Stimulated activated CD8-positive, alpha-beta memory T cell treated with anti-CD3 and anti-CD28 coated beads, Interleukin-12 subunit alpha, Interleukin-12 subunit beta, amount 100 ng/mL, for 1 hour (primary cell): ENCODE measurements around the gene PARP8.

ENCODE experiments used
- DNase-seq: peaks from one replicate; pipeline ENCODE4 v3.0.0-alpha.2; 2020; ENCODE audit warnings: low read depth

PARP8 gene

DNA sequence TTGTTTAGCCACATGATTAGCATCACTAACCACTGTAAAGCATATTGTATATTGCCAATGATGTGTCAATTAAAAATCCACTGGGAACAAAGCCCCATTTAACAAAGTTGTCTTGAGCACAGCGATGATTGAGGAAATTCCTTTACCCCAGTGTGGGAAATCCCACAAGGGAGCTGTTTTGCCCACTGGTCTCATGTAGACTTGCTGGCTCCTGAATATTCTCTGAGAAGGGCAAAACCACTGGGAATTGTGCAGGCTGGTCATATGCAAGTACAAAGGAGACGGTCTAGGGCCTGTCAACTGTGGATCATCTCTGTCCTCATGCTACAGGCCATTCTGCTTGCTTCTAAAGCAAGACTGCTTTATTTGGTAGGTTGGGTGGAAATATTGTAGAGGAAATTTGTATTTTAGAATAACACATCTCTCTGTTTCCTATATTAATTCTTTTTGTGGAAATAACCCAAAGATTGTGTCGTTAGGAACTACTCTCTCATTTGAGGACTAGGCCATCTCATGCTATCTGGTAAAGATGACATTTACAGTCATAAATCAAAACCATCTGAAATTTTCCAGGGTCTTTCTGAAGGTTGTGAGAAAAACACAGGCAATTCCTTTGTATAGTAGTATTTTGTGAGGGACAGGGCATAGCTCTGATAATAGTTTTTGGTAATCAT is 60.2 kb downstream of the PARP8 start:
- DNase-seq = no peak

DNA sequence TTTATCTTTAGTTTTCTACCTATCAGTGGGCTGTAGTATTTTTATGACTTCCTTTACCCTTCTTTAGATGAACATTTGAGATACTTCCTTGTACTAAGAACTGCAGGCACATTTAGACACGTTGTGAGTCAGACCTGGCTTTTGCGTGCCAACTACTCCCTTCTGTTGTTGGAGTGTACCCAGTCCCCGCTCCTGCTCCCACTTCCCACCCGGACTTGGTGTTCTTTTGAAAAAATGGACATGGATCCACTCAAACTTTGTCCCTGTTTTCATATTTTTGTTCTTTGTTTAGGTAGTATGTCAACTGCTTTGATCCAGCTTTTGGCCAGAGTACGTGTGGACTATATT is 60.7 kb downstream of the PARP8 start:
- DNase-seq = no peak

DNA sequence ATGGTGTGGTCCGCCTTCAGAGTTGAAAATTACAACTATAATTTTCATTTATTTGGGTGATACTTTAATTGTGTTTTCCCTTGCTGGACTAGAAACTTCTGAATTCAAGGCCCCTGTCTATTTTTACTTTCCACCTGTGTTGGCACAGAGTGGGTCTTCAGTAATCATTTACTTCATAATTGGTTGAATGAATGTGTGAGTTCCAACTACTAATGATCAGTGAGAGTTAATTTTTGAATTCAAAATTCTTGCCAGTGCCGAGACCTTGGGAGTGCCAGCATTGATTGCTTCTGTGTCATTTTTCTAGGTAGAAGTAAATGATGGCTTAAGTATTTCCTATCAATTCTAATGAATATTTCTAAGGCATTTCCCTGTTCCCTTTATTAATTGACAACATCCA is 61.4 kb downstream of the PARP8 start:
- no peak for DNase-seq

DNA sequence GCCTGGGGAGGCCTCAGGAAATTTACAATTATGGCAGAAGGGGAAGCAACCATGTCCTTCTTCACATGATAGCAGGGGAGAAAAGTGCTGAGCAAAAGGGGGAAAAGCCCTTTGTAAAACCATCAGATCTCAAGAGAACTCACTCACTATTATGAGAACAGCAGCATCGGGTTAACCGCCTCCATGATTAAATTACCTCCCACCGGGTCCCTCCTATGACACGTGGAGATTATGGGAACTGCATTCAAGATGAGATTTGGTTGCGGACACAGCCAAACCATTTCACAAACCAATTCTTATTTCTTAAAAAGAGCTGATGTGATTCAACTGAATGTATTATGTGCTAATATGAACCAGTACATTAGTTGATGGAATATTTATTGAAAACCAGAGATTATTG is 63.9 kb downstream of the PARP8 start:
- DNase-seq = no peak

DNA sequence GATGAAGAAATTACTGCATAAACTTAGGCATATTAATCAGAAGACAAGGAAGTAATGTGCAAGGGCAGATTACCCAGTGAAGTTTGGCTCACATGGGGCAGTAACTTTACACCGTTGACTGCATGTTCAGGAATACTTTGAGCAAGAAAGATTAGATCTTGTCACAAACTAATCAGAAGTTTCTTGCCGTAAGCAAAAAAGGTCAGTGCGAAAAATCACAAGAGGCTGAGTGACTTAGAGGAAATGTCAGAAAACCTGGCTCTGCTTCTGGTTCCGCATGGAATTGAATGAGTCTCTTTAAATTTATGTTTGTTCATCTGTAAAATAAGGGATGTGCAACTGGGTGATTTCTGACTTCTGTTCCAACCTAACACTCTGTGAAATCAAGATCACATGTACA is 64.4 kb downstream of the PARP8 start:
- no peak for DNase-seq

DNA sequence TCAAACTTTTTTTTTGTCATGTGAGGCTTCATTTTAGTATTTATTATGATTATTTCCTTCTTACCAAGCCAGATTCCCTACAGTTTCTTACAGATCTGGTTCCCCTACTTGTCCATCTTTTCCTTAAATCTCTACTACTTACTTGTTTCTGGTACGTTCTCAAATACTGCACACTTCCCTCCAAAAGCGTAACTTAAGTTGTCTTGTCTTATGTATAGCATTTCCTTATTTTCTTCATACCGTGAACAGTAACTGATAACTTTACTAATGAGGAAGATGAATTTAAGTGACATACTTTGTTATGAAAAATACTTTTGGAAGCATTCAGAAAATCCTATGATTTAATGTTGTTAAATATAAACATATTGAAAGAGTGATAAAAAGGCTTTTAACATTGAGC is 67.3 kb downstream of the PARP8 start:
- DNase-seq = no peak

DNA sequence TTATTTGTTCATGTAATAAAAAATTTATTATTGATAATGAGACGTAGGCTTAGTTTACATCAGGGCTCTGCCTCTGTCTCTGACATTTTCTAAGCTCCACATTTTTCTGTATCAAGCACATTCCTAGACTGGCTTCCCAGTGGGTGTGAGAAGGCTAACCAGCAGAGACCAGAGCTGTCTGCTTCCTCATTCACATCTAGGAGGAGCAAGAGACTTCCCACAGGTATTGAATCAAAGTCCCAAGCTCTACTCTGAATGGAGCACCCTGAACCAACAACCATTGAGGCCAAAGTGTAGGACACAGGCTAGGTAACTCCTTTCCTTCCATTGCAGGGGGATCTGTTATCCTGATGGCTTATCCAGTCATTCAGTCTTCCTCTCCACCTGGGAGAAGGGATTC is 72.4 kb downstream of the PARP8 start:
- DNase-seq = no peak

DNA sequence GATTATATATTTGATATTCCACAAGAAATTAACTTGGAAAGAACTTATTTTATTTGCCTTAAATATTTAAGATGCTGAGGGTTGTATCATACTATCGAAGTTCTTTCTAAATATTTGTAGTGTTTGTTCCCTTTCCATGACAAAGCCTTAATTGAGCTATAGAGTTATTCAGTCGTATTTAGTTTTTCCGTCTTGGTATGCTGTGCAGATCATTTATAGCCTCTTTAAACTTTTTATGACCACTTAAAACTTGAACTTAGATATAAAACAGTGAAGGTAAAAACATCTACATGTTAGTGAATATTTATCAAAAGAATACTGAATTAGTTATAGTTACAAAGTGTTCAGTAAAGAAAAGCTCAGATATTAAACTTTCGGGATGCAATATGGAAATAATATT is 74.4 kb downstream of the PARP8 start:
- no peak for DNase-seq

DNA sequence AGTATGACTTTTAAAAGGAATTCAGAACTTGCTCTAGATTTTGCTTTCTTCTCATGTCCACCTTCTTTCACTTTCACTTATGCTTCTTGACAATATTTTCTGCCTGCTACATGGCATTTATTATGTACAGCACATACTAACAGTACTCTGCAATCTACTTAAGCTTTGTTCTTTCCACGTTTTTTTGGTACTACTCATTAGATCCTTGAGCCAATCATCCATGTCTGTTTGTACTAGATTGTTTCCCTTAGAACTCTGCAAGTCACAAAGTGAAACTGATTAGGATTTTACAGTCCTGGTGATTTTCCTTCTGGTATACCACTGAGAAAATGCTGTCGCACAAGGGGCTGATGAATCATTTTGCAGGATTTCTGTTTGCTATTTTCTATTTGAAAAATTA is 78.3 kb downstream of the PARP8 start:
- DNase-seq = no peak

DNA sequence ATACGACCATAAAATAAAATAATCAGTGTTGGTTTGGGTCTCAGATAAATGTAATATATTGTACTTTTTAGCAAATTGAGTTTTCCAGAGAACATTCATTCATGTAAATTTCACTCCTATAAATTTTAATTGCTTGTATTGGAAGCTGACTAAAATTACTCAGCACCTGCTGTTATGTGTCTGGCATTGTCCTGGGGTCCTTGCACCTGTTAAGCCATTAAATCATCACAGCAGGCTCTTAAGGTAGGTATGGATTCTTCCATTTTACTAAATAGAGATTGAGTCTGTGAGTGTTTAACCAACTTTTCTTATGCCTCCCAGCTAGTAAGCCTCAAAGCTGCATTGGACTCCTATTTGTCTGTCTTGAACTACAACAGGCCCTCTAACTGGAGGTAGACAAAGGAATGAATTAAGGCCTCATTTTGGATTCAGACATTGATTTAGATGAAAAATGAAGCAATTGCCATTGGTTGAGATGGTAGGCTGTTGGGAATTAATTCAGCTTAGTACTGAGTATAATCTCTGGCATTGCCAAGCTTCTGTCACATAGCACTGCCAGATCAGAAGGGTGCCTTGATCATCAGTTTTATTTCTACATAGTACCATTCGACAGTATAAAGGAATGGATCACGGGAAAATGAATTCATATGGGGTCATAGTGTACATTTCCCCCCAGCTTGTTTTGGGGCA is 78.9 kb downstream of the PARP8 start:
- DNase-seq = no peak

DNA sequence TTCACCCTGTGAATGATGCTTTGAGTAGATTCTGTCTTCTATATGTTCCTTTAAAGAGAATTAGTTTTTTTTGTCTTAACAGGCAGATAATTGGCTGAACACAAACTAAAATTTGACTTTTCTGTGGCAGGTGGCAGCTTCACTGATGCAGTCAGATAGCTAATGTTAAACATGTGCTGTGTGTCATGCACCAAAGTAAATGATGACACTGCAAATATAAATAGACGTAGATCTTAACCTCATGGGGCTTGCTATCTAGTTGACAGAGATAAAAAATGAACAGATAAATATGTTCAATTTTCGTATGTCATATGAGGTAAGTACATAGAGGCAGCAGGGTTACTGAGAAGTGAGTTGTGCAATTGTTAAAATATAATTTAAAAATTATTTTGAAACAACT is 82.7 kb downstream of the PARP8 start:
- DNase-seq = no peak

DNA sequence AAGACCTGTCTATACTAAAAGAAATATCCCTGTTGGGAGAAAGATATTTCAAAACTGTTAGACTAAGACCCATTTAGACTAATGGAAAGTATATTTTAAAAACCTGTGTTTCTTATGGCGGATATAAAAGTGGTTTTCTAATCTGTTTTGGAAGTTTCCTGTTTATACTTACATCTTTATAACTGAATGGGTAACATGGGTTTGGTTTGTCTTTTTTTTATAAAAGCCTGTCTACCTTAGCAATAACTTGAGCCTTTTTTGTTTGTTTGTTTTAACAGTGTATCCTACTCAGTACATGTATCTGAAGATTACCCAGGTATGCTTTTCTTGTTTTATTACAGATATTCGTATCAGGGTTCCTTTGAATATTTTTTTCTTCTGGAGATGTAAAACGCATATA is 83.4 kb downstream of the PARP8 start:
- DNase-seq = no peak

DNA sequence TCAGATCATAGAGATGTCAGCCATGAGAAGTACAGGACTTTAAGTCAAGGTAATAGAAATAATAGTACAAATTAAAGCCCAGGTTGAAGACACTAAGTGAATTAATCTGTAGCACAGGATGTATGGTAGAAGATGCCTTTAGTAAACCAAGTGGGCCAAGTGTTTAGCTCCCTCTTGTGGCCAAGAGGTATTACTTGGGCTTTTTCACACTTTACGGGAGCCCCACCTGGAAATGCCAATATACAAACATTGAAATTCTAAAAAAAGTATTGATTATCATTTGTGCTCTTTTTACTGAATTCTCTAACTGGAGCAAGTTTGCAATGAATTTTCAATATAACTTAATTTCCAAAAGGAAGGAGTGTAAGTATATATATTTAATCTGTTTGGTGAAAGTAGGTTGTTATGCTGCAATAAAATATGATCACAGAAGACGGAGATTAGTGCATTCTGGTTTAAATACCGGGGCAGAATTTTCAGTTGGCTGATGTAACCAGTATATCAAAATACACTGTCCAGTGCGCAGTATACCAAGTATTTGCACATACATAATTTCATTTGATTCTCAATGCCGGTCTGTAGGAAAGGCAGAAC is 84.7 kb downstream of the PARP8 start:
- peak; percentile 26 for DNase-seq

DNA sequence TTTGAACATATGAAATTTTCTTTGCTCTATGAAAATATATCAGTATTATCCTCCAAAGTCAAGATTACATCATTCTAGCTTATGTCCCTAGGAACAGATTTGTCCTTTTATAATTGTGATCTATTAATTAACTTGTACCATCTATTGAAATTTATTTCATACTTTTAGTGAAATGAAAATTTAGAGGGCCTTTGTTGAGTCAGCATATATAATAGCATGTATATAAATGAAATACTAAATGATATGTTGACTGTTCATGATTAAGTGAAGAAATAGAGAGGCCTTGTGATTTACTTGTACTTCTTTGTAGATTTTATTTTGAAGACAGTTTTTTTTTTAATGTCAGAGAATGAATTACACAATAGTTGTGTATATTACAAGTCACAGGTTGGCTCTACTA is 86.4 kb downstream of the PARP8 start:
- DNase-seq = no peak

DNA sequence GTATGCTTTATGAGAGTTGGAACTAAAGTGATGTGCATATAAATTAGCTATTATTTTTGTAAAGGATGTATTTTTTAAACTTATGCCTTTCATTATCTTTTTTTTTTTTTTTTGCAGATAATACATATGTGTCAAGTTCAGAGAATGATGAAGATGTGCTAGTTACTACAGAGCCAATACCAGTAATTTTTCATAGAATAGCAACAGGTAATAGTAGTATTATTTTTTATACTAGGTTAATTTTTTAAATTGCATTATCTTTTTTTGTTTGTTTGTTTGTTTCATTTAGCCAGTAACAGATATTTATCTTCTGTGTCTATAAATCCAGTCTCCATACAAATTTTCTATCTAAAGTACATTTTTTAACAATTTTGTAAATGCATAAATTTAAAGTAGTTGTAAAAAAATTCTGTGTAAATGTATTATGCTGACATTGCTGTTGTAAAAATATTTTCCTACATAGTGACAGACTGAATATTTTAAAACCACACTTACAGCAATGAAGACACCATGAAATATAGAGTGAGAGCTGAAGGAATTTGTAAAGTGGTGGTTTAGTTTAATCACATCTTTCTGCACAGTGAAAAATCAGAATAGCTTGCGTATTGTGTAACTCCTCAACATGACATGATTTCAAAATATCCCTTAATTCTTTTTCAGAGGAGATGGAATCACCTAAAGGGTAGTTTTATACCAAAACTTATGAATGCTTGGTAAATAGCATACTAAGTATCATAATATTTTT is 93.3 kb downstream of the PARP8 start:
- DNase-seq = no peak

DNA sequence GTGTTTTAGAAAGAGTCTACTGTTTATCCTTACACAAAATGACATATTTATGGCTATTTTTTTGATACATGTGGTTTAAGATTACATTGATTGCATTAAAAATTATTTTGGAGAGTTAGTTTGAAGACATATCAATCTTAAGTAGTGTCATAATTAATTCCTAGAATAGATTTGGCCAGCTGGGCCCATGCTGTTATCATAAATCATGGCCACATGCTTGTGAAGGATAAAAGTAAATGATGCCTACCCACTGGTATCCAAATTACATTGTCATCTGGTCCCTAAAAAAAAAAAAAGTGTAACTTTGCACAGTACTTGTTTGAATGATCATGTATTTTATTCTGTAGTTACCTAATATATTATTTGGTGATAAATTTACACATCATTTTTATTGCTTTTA is 96.9 kb downstream of the PARP8 start:
- no peak for DNase-seq

DNA sequence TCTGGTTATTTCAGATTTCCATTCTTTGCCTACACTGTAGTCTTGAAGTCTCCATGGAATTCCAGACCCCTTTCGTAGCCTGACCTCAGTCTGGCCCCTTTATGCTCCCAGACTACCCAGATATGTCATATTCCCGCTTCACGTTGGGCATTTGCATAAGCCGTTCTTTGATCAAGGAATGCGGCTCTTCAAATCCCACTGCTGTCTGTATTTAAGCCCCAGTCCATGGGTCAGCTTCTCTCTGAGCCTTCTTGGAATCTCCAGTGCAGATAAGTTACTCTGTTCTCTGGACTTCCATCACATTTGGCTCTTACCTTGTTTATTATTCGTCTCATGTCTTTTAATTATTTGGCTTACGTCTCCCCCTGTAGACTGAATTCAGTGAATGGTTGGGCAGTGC is 97.4 kb downstream of the PARP8 start:
- no peak for DNase-seq

DNA sequence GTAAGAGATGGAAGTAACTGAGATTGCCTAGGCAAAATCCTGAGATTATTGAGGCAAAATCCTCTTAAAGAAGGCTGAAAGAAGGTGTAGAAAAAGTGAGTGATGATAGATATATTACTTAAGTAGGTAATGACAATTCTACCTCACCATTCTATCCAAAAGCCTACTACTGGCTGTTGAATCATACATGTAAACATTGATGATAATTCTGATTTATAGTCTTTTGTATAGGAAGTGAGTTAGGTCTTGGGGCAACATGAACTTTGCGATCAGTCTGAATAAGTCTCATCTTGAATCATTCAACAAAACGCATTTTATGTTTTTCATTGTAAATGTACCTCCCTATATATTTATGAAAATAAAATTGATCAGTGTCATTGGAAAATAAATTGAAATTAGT is 99.6 kb downstream of the PARP8 start:
- DNase-seq = no peak

DNA sequence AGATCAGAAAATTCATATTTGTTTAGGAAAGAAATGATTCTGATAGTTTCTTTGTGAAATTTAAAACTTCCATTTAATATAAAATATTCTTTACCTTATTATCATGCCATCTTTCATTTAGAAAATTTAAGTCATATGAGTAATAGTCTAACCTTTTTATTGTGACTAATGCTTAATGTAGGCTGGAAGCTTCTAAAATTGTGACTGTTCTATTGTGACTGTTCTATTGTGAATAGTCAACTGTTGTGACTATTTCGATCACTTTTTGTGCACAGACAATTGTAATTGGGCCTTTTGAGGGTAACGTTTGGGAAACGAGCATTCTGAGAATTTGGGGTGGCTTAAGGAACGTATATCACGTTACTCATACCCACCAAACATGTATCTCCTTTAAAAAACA is 100.0 kb downstream of the PARP8 start:
- no peak for DNase-seq

DNA sequence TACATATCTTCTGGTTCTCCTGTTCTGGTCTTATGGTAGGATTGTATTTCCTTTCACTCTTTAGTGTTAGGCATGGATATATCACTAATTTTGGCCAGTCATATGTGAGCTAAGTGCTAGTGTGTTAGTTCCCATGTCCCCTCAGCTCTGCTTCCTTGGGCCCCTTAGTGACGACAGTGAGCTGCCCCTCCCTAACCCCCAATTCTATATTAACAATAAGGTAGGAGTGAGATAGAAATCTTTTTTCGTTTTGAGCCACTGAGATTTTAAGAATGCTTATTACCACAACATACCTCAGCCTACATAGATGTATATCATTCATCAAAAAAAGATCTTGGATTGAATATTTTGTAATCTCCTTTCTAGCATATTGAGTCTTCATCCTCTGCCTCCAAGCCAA is 100.5 kb downstream of the PARP8 start:
- no peak for DNase-seq

DNA sequence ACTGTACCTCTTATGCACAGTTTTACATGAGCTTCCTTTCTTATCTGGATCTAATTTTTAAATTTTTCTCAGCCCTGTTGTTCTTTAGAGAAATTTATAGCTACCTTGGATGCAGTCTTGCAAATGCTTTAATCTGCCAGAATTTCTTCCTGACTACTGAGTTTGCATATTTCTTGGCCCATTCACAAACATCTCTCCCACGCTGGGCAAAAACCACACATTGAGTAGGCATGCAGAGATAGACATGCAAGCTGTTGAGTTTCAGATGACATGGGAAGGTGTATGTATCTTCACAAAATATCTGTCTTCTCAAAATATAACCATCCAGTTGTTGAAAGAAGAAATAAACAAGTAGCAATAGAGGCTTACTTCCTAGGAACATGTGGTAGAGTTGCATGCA is 101.2 kb downstream of the PARP8 start:
- DNase-seq = no peak

DNA sequence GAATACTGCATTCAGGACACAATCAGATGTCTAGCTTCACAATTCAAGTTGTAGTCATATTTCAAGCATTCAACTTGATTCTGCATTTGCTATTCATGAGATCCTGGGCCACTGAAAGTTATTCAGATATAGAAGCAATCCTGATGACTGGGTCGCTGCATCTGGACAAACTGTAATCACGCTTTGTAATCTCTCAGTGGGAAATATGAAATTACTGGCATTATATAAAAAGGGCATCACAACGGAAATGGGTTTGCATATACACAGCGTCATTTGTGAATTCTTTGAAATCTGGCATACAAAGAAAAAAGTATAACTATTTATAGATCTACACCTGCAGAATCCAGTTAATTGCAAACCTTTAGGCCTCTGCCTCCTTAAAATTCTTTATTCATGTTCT is 102.2 kb downstream of the PARP8 start:
- DNase-seq = no peak

DNA sequence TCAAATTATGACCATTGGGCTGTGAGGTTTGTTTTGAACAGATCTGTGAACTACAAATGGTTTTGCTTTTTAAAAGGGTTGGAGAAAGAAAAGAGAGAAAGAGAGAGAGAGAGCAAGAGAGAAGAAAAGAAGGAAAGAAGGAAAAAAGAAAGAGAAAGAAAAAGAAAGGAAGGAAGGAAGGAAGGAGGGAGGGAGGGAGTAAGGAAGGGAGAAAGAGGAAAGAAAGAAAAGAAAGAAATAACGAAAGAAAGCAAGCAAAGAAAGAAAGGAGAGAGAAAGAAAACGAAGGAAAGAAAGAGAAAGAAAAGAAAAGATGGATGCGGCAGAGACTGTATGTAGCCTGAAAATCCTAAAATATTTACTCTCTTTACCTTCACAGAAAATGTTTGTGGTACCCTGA is 104.0 kb downstream of the PARP8 start:
- DNase-seq = no peak
